Measurements from ENCODE around the gene MTHFD1L.

The MTHFD1L gene

DNA sequence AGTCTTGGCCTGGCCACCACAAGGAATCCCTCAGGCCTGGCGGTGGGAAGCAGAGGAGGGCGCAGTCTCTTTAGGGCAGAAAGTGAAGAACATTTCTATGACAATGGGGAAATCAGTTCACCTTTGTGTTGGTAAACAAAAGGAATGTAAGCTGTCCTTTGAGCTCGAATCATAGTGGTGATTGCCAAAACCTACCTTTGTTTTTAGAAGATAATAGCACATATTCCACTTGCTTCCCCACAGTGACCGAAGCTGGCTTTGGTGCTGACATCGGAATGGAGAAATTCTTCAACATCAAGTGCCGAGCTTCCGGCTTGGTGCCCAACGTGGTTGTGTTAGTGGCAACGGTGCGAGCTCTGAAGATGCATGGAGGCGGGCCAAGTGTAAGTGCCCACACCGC lies 144.1 kb downstream of the MTHFD1L start:
- no peak for FAIRE-seq
- no peak for DNase-seq (ENCODE audit: insufficient read length, low spot score)

GRCh38 chr6:151010071-151010470 lies 144.6 kb downstream of the MTHFD1L start:
- FAIRE-seq (no peak), DNase-seq (ENCODE audit: insufficient read length, low spot score) (no peak)

DNA sequence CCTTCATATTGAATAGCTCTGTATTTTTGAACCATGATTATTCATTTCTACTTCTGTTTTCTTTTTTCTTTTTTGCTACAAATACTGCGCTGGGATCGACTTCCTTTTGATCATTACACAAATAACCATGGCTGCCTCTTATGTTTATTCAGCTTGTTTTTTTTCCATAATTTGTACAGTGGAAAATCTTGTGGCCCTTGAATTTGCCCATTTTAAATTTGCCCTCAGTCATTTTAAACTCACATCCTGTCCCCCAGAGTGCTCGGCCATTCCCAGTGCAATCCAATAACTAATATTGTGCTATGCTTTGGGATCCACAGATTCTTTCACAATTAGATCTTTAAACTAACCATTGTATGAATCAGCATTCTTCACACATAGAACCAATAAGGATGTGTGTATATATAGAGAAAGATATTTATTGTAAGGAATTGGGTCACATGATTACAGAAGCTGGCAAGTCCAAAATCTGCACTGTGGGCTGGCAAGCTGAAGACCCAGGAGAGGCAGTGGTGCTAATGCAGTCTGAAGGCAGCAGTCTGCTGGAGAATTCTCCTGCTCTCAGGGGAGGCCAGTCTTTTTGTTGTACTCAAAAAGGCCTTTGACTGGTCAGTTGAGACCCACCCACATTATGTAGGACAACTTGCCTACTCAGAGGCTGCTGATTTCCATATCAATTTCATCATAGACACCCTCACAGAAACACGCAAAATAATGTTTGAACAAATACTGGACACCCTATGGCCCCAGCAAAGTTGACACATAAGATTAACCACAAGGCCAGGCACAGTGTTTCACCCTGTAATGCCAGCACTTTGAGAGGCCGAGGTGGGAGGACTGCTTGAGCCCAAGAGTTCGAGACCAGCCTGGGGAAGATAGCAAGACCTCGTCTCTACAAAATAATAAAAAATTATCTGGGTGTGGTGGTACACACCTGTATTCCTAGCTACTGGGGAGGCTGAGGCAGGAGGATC lies 147.1 kb downstream of the MTHFD1L start:
- FAIRE-seq (no peak), DNase-seq (ENCODE audit: insufficient read length, low spot score) (no peak)

DNA sequence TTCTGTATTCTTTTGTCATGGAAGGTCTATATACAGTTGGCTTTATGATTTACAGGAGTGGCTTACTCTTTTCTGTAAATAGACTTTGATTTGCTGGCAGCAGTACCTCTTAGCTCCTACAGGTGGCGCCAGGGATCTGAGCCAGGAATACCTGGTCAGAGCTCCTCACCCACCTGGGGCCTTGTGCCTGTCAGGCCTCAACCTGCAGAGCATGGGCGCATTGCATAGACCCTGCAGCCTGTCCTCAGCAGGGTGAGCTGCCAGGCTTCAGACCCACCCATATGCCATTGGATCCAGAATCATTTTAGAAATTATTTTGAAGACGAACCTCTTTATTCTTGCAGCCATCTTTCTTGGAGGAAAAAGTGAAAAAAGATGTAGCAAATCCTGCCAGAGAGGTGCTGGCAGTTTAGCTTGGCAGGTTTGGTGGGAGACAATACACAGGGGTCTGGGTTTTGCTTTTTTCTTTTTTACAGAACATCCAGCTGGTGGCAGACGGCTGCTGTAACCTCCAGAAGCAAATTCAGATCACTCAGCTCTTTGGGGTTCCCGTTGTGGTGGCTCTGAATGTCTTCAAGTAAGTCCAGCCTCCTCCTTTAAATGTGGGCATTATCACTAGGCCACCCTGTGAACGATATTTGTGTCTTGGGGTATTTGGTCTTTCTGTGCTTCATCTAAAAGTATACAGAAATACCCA lies 149.1 kb downstream of the MTHFD1L start:
- FAIRE-seq (no peak), DNase-seq (ENCODE audit: insufficient read length, low spot score) (peak; percentile 41)

GRCh38 chr6:151015101-151015700 lies 149.7 kb downstream of the MTHFD1L start:
- no peak for DNase-seq (ENCODE audit: insufficient read length, low spot score)
- FAIRE-seq: no peak

- no peak for FAIRE-seq
- DNase-seq (ENCODE audit: insufficient read length, low spot score): no peak
Measured at GRCh38 chr6:151016107-151016506, 150.6 kb downstream of the MTHFD1L start.

DNA sequence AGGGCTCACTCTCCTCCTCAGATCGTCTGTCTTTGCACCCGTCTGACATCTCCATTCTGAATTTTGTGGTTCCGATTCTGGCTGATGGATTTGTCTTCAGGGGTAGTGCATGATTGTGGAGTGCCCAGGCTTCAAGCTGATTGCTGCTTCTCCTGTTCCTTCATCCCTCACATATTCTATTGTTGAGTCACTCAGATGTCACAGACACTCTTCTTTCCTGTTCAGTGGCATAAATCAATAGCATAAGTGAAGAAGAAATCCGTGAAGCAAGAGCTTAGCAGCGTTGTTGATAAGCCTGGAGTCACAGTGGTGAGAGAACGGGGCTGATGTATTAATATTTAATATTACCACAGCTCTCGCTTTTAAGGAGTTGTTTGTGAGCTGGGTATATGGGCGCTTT lies 152.5 kb downstream of the MTHFD1L start:
- DNase-seq (ENCODE audit: insufficient read length, low spot score) (peak; percentile 50), FAIRE-seq (peak; percentile 49)

DNA sequence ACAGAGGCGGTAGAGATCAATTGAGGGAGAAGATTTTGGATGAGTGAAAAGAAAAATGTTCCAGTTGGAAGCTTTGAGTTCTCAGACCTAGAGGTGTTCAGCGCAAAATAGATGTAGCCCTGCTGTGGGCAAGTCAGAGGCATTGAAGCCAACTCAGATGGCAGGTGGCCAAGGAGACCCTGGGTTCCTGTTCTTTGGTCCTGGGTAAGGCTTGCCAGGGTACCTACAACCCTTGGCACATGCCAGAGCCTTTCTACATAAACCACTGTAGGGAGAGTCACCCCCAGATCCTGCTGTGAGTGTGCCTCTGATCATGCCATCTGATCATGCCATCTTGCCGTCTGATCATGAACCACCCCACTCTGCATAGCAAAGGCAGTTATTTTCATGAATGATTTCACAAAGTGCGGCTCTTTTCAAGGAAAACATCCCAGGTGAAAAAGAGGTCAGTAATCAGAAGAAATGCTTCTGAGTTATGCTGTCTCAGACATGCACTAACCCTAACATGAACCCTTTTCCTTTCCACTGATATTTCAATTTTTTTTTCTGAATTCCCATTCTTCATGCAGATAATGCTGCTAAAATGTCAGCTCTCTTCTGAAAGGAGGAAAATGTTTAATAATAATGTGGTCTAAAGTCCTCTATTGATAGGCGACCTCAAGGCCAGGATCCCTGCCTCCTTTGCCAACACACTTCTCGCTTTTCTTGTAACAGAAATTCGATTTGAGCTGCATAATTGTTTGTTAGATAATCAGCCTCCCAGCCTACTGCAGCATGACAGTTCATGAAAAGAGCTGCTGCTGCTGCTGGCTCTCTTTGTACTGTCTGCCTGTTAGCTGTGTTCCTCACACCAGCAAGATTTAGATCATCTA lies 153.6 kb downstream of the MTHFD1L start:
- DNase-seq (ENCODE audit: insufficient read length, low spot score): no peak
- FAIRE-seq: no peak

DNA sequence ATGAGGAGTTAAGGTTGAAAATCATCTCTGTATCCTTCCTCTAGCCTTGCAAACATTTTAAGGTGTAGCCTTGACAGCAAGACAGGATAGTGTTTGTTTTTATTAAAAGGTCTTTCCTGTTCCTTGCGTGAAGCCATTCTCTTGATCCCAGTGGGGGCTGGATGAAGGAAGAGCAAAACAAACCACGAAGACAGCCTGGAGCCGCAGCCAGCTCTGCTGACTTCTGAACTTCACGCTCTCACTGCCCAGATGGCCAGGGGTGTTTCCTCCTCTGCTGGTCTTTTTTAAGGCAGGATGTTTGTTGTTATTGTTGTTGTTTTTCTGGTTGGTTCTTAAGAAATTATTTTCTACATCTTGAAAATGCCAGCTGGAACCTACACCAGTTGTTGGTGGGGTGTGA lies 156.4 kb downstream of the MTHFD1L start:
- DNase-seq (ENCODE audit: insufficient read length, low spot score) (peak; percentile 22), FAIRE-seq (no peak)

DNA sequence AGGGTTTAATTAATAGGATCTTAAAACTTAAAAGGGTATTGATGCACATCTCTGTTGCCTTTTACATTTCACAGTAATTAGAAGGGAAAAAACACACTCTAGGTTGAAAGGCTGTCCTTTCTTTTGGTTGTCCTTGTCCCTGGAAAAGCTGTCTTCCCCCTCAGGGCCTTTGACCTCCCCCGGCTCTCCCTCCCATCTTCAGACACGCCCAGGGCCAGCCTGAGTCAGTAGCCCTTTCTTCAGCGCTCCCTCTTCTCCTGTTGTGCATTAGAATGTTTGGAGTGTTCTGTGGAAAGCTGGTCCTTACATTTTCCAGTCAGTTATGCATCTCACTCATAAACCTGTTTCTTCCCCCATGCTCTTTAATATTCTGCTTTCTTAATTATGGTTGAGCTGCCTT lies 157.0 kb downstream of the MTHFD1L start:
- FAIRE-seq: no peak
- DNase-seq (ENCODE audit: insufficient read length, low spot score): no peak

GRCh38 chr6:151023342-151023741 lies 157.8 kb downstream of the MTHFD1L start:
- no peak for FAIRE-seq

DNA sequence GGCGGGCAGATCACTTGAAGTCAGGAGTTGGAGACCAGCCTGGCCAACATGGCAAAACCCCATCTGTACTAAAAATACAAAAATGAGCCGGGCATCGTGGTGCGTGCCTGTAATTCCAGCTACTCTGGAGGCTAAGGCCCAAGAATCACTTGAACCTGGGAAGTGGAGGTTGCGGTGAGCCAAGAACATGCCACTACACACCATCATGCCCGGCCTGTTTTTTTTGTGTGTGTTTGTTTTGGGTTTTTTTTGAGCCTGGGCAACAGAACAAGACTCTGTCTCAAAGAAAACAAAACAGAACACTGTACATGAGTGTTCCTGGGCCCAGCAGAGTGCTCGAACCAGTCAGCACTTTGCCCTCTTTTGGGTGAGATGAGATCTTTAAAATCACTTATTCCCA lies 159.1 kb downstream of the MTHFD1L start:
- DNase-seq (ENCODE audit: insufficient read length, low spot score) (no peak), FAIRE-seq (no peak)

More at GRCh38 chr6:151023342-151023741, 157.8 kb downstream of the MTHFD1L start:
- DNase-seq (ENCODE audit: insufficient read length, low spot score): no peak

DNA sequence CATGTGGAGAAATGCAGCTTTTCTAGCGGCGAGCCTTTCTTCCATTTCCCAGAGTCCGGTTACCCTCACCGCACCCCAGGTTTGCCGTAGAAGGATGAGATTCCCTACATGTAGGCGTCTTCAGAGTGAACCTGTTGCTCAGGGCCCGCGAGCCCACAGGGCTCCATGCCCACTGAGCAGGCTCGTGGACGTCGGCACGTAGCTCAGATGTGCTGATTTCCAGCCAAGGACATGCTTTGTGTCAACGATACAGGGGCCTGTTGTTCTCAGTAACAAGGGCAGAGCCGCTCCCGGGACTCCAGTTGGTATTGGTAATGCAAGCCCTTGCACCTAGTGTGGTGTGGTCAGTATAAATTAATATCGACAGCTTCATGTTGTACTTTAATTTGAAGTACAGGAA lies 159.6 kb downstream of the MTHFD1L start:
- FAIRE-seq (no peak), DNase-seq (ENCODE audit: insufficient read length, low spot score) (no peak)

DNA sequence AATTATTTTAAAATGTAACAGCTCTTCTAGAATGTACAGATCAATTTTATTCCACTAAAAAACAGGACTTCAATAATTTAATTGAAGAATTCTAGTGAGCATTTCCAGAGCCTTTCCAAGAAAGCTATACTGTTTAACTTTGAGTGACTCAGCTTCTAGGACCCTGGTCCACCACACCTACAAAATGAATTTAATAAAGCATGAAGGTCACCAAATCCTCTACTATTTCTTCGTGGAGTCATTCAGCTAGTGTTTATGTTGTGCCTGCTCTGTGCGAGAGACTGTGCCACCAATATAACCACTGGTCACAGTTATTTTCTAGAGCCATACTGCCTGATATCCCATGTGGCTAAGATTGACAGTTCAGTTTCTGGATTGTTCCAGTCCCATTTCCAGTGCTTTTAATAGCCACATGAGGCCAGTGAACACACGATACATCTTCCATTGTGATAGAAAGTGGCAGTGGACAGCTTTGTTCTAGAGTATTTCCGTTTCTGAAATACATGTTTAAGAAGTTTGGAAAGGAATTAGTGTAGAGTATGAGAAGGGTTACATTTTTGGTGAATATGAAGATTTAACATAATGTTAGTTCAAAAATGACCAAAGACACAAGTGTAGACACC lies 160.7 kb downstream of the MTHFD1L start:
- DNase-seq (ENCODE audit: insufficient read length, low spot score) (no peak), FAIRE-seq (no peak)

DNA sequence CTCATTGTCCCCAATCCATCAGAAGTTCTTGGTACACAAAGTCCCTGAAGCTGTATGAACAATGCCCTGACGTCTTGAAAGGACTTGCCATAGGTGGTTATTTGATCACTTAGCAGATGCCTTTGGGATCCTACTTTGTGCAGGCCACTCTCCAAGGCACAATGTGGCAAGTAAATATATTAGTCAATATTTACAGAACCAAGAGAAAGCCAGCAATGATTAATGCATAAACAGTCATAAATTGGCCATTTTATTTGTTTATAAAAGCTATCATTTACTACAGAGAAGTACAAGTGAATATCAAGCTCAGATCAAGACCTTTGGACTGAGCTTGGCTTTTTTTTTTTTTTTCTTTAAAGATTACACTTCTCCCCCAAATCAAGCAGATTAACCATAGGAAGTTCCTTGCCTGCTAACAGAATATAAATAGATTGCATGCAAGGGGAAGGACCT lies 161.8 kb downstream of the MTHFD1L start:
- DNase-seq (ENCODE audit: insufficient read length, low spot score) (no peak), FAIRE-seq (no peak)

- FAIRE-seq (no peak), DNase-seq (ENCODE audit: insufficient read length, low spot score) (no peak)
Measured at GRCh38 chr6:151027936-151028838, 162.7 kb downstream of the MTHFD1L start.

DNA sequence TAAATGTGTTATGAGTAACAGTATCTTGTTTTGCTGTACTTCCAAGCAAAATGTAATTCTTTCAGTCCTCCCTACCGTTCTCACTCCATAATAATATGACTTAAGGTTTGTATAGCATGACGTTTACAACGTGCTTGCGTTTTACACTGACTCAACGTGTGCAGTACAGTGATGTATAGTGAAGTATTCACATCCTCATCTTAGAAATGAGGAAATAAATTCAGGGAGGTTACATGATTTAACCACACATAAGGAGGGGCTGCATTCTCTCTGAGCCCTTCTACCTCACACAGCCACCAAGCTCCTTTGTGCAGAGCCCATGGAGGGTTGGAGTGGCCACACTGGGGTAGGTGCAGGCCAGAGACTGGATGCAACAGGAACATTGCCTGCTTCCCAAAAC lies 164.5 kb downstream of the MTHFD1L start:
- DNase-seq (ENCODE audit: insufficient read length, low spot score) (no peak), FAIRE-seq (no peak)

GRCh38 chr6:151032034-151032433 lies 166.5 kb downstream of the MTHFD1L start:
- DNase-seq (ENCODE audit: insufficient read length, low spot score): no peak
- FAIRE-seq: no peak
